ENCODE measurements around the gene LINC01488.

GRCh38 chr11:69447786-69448185 lies 33.7 kb upstream of the LINC01488 start:
- TF ChIP-seq CTCF (IDR thresholded peaks at IDR 0.05; ENCODE audit: insufficient read depth, low read length, poor library complexity, severe bottlenecking) (no peak), EZH2phosphoT487 (conservative IDR thresholded peaks at IDR 0.05; ENCODE audit: low read length) (no peak)

All from SU-DHL-6 (cell line).